ENCODE measurements around the gene FAM83G. TPM values are rescaled to one million over a fixed set of nuclear protein-coding genes. Genes with fewer than 3 reads are reported as not detected.
A peak's percentile ranks its signal among the peaks of the same experiment; 100 is the strongest.
"Not testable (repeated sequence)": the region's sequence is repeated elsewhere in the genome, so short reads cannot be mapped to it uniquely, and the experiment has no call there.

Gene FAM83G, protein sequence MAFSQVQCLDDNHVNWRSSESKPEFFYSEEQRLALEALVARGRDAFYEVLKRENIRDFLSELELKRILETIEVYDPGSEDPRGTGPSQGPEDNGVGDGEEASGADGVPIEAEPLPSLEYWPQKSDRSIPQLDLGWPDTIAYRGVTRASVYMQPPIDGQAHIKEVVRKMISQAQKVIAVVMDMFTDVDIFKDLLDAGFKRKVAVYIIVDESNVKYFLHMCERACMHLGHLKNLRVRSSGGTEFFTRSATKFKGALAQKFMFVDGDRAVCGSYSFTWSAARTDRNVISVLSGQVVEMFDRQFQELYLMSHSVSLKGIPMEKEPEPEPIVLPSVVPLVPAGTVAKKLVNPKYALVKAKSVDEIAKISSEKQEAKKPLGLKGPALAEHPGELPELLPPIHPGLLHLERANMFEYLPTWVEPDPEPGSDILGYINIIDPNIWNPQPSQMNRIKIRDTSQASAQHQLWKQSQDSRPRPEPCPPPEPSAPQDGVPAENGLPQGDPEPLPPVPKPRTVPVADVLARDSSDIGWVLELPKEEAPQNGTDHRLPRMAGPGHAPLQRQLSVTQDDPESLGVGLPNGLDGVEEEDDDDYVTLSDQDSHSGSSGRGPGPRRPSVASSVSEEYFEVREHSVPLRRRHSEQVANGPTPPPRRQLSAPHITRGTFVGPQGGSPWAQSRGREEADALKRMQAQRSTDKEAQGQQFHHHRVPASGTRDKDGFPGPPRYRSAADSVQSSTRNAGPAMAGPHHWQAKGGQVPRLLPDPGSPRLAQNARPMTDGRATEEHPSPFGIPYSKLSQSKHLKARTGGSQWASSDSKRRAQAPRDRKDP
- 2.9 TPM for polyA plus RNA-seq (2013, experiment 1 of 2)
- 2.8 TPM for polyA plus RNA-seq (2013, experiment 2 of 2)

DNA sequence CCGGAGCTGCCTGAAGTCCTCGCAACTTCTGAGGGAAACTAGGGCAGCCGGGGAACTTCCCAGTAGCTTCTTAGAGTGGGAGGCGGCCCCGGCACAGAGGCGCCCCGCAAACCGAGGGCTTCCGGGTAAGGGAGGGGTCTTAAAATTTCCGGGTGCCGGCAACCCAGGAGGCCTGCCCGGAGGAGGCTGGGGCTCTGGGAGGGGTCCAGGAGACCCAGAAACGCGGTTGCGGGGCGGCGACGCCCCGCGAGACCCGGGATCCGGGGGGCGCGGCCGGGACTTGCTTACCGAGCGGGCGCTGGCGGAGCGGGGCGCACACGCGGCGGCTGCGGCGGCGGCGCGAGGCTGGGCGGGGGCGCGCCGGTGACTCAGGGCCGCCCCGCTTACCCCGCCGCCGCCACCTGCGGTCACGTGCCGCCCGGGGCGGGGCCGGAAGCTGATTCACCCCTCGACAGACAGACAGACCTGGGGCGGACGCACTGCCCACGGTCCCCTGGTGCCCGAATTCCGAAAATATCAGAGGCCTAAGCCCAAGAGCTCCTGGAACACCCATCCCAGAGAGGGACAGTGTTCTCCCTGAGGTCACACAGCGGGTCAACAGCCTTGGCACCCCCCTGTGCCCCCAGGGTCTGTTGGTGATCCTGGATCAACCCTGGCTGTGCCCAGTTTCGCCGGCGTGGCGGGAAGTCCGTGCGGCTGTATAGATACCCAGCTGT is at the start of gene FAM83G:
Gene FAM83G (minus strand): TSS at position 344 of the 716 bp plus-strand sequence. CDS start 723 bp downstream, outside the sequence.
- Histone ChIP-seq H3K36me3 (ENCODE audit: control insufficient read depth in 1 of 2, insufficient read depth in 2 of 2, low read depth in 1 of 2, low read length in 2 of 2) (peaks cover 3 to 17% of the 10 kb centered on the region in 2 experiments), H3K18ac (ENCODE audit: low read depth in 1 of 2, low read length in 2 of 2) (peak within 1 kb of the TSS; percentile 23 to 86), H2BK15ac (ENCODE audit: low read depth, poor library complexity, severe bottlenecking) (peak within 1 kb of the TSS; percentile 77), H2AK5ac (ENCODE audit: low read length, severe bottlenecking) (peak within 1 kb of the TSS; percentile 71), H3K4me3 (ENCODE audit: insufficient read depth in 1 of 2, low read depth in 1 of 2, low read length in 2 of 2) (peak within 1 kb of the TSS; percentile 64 to 77), H3K27me3 (ENCODE audit: control insufficient read depth in 1 of 2, insufficient read depth in 1 of 2, low read length in 2 of 2) (no peaks in the 10 kb centered on the region), H2BK5ac (ENCODE audit: low read depth, low read length, poor library complexity, severe bottlenecking) (no peak within 1 kb of the TSS), H3K4me1 (ENCODE audit: control insufficient read depth, insufficient read depth, low read depth, low read length) (peaks cover 47% of the 10 kb centered on the region), H3K9ac (ENCODE audit: low read length) (peak within 1 kb of the TSS; percentile 86), H2BK120ac (ENCODE audit: low read depth, low read length) (peak within 1 kb of the TSS; percentile 39), H3K14ac (ENCODE audit: low read length in 2 of 2) (peak within 1 kb of the TSS in 1 of 2 experiments; percentile 69), H2AFZ (ENCODE audit: low read depth, low read length) (peak within 1 kb of the TSS; percentile 70), H3K23ac (ENCODE audit: low read length in 2 of 2) (peak within 1 kb of the TSS in 1 of 2 experiments; percentile 16), H3K27ac (ENCODE audit: low read length, poor library complexity, severe bottlenecking) (peak within 1 kb of the TSS; percentile 32), H3K9me3 (ENCODE audit: control insufficient read depth, low read length) (no peaks in the 10 kb centered on the region), H4K8ac (ENCODE audit: low read length) (peak within 1 kb of the TSS; percentile 87), H3K79me1 (replicated peaks; ENCODE audit: low read length, poor library complexity, severe bottlenecking) (peaks cover 20% of the 10 kb centered on the region), H4K91ac (ENCODE audit: low read length) (peak within 1 kb of the TSS; percentile 73), H3K4ac (ENCODE audit: low read depth in 1 of 2, low read length in 2 of 2) (peak within 1 kb of the TSS; percentile 36 to 79), H3K4me2 (ENCODE audit: low read length, poor library complexity, severe bottlenecking) (peak within 1 kb of the TSS; percentile 86), H2BK12ac (ENCODE audit: low read length in 2 of 2) (peak within 1 kb of the TSS; percentile 22 to 60)
- peak; percentile 69 for DNase-seq
- WGBS: 11% methylated on average over 56 of the region's 67 CpGs

DNA sequence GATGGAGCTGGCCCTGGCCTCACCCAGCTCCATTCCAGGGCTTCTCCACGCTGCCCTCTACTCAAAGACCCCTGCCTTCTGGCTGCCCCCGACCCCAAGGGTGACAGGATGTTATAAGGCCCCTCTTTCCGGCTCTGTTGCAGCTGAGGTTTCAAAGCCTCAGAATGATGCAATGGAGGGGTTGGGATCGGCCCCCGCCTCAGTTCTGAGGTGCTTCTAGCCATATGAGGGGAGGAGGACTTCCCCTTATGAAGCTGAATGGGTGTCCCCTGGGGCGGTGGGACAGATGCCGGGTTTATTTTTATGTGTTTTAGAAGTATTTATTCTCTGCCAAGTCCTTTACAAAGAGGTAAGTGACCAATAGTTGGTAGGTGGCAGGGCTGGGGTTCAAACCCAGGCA is 44.3 kb upstream of the FAM83G start:
- not testable (repeated sequence) for H3K36me3 ChIP-seq (ENCODE audit: control insufficient read depth in 1 of 2, insufficient read depth in 2 of 2, low read depth in 1 of 2, low read length in 2 of 2); H3K27me3 ChIP-seq (ENCODE audit: control insufficient read depth in 1 of 2, insufficient read depth in 1 of 2, low read length in 2 of 2); H4K8ac ChIP-seq (ENCODE audit: low read length); H3K4me2 ChIP-seq (ENCODE audit: low read length, poor library complexity, severe bottlenecking); H4K91ac ChIP-seq (ENCODE audit: low read length); H2AK5ac ChIP-seq (ENCODE audit: low read length, severe bottlenecking); H3K9ac ChIP-seq (ENCODE audit: low read length); H3K79me1 ChIP-seq (replicated peaks; ENCODE audit: low read length, poor library complexity, severe bottlenecking); H3K4ac ChIP-seq (ENCODE audit: low read depth in 1 of 2, low read length in 2 of 2); H3K23ac ChIP-seq (ENCODE audit: low read length in 2 of 2); H2BK120ac ChIP-seq (ENCODE audit: low read depth, low read length); H2BK5ac ChIP-seq (ENCODE audit: low read depth, low read length, poor library complexity, severe bottlenecking); H3K14ac ChIP-seq (ENCODE audit: low read length in 2 of 2); H2BK15ac ChIP-seq (ENCODE audit: low read depth, poor library complexity, severe bottlenecking); H3K18ac ChIP-seq (ENCODE audit: low read depth in 1 of 2, low read length in 2 of 2); DNase-seq; H3K4me3 ChIP-seq (ENCODE audit: insufficient read depth in 1 of 2, low read depth in 1 of 2, low read length in 2 of 2); H2AFZ ChIP-seq (ENCODE audit: low read depth, low read length); H2BK12ac ChIP-seq (ENCODE audit: low read length in 2 of 2); H3K4me1 ChIP-seq (ENCODE audit: control insufficient read depth, insufficient read depth, low read depth, low read length); H3K9me3 ChIP-seq (ENCODE audit: control insufficient read depth, low read length); H3K27ac ChIP-seq (ENCODE audit: low read length, poor library complexity, severe bottlenecking)
- WGBS: no CpG with 5 or more reads among the region's 7 CpGs

DNA sequence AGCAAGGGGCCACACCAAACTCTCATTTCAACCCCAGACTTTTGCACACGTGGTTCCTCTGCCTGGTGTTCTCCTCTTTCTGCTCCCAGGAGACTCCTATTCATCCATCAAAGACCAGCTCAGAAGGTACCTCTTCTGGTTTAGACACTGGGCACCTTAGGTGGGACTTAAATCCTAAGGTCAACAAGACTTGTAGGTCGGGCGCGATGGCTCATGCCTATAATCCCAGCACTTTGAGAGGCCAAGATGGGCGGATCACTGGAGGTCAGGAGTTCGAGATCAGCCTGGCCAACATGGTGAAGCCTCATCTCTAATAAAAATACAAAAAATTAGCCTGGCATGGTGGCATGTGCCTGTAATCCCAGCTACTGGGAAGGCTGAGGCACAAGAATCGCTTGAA is 42.9 kb upstream of the FAM83G start:
- not testable (repeated sequence) for H3K4me1 ChIP-seq (ENCODE audit: control insufficient read depth, insufficient read depth, low read depth, low read length); H3K9me3 ChIP-seq (ENCODE audit: control insufficient read depth, low read length); H3K36me3 ChIP-seq (ENCODE audit: control insufficient read depth in 1 of 2, insufficient read depth in 2 of 2, low read depth in 1 of 2, low read length in 2 of 2); H3K4ac ChIP-seq (ENCODE audit: low read depth in 1 of 2, low read length in 2 of 2); H2BK12ac ChIP-seq (ENCODE audit: low read length in 2 of 2); H3K27ac ChIP-seq (ENCODE audit: low read length, poor library complexity, severe bottlenecking); H3K18ac ChIP-seq (ENCODE audit: low read depth in 1 of 2, low read length in 2 of 2); H2AK5ac ChIP-seq (ENCODE audit: low read length, severe bottlenecking); H4K91ac ChIP-seq (ENCODE audit: low read length); H3K4me2 ChIP-seq (ENCODE audit: low read length, poor library complexity, severe bottlenecking); H3K79me1 ChIP-seq (replicated peaks; ENCODE audit: low read length, poor library complexity, severe bottlenecking); H4K8ac ChIP-seq (ENCODE audit: low read length); H3K4me3 ChIP-seq (ENCODE audit: insufficient read depth in 1 of 2, low read depth in 1 of 2, low read length in 2 of 2); H3K9ac ChIP-seq (ENCODE audit: low read length); H3K27me3 ChIP-seq (ENCODE audit: control insufficient read depth in 1 of 2, insufficient read depth in 1 of 2, low read length in 2 of 2); H3K23ac ChIP-seq (ENCODE audit: low read length in 2 of 2); H2AFZ ChIP-seq (ENCODE audit: low read depth, low read length); DNase-seq; H2BK15ac ChIP-seq (ENCODE audit: low read depth, poor library complexity, severe bottlenecking); H3K14ac ChIP-seq (ENCODE audit: low read length in 2 of 2); H2BK120ac ChIP-seq (ENCODE audit: low read depth, low read length); H2BK5ac ChIP-seq (ENCODE audit: low read depth, low read length, poor library complexity, severe bottlenecking)
- WGBS: 80% methylated on average over 1 of the region's 7 CpGs
